Activated CD4-positive, alpha-beta T cell treated with anti-CD3 and anti-CD28 coated beads, Interleukin-2, amount 50 U/mL, for 1 hour (primary cell): ENCODE data around the gene DCDC2B.

Experiments
- DNase-seq: peaks from one replicate; pipeline ENCODE4 v3.0.0-alpha.2; 2020

The DCDC2B gene

GRCh38 chr1:32263744-32264143, 54.9 kb downstream of the DCDC2B start:
- no peak for DNase-seq
